Thyroid gland (tissue), 4 donors: ENCODE results near the gene IQGAP2. TPM values are rescaled to one million over a fixed set of nuclear protein-coding genes. Genes with fewer than 3 reads are reported as not detected.

Source experiments
- DNase-seq, 2 donors: peaks; one replicate each; pipeline ENCODE4 v3.0.0-alpha.2; 2019
- H3K27ac ChIP-seq, 3 donors: fragments of 200-600 bp; sonication (generic); 1 replicate in 2 of 3; 2 replicates in 1 of 3; pipeline ENCODE4 v1.5.1; 2016 to 2019; ENCODE audit warnings: mild to moderate bottlenecking in 1 of 3, moderate library complexity in 1 of 3
- H3K27me3 ChIP-seq: fragments of 200-600 bp; sonication (generic); one replicate; pipeline ENCODE4 v1.5.1; 2019
- H3K36me3 ChIP-seq, 2 donors: fragments of 200-600 bp; sonication (generic); one replicate each; pipeline ENCODE4 v1.5.1; 2016 to 2019
- H3K4me1 ChIP-seq, 2 donors: fragments of 200-600 bp; sonication (generic); one replicate each; pipeline ENCODE4 v1.5.1; 2017 to 2019
- H3K4me3 ChIP-seq, 3 donors: fragments of 200-600 bp; sonication (generic); replicated peaks in 1 of 3; 1 replicate in 2 of 3; 2 replicates in 1 of 3; pipeline ENCODE4 v1.5.1; 2016; ENCODE audit warnings: mild to moderate bottlenecking in 1 of 3
- H3K9me3 ChIP-seq: fragments of 200-600 bp; sonication (generic); one replicate; pipeline ENCODE4 v1.5.1; 2017
- CTCF ChIP-seq, 6 experiments: fragments of 200-600 bp in 3 of 6; fragments of 450-650 bp in 3 of 6; sonication (generic) in 3 of 6; IDR thresholded peaks; one replicate each; pipeline ENCODE4 v1.5.1; 2016 to 2019; ENCODE audit warnings: antibody characterized with exemption in 6 of 6, mild to moderate bottlenecking in 2 of 6, inconsistent platforms in 1 of 6, moderate library complexity in 1 of 6
- POLR2A ChIP-seq, 2 donors: fragments of 450-650 bp; IDR thresholded peaks; one replicate each; pipeline ENCODE4 v1.6.1; 2017; ENCODE audit warnings: antibody characterized with exemption in 2 of 2, mild to moderate bottlenecking in 2 of 2, moderate library complexity in 1 of 2
- WGBS, 2 donors: methylation state at CpG; one replicate each; pipeline ENCODE4 v1.1.5; 2017; 5-methylcytosine and 5-hydroxymethylcytosine counted together
- intact Hi-C: fragments of 100-400 bp; cut with DNase I; formaldehyde crosslinking; loops from one replicate; pipeline ENCODE4 v1.15.1; 2023
- total RNA-seq, 4 donors: library from RNA; depleted of rRNA; stranded (reverse); fragments of >200 nt; gene quantifications; one replicate each; pipeline ENCODE4 v1.2.3, GENCODE V29; 2016

The IQGAP2 gene
- total RNA-seq, 4 donors from 2014 or later = 55.1 to 85.5 (median 64.0) TPM

GRCh38 chr5:76716456-76717157, 313.5 kb downstream of the IQGAP2 start:
- intact Hi-C loops = loop anchor here (10.0 kb wide), 1 partner anchor 58 kb away; no protein-coding TSS in a partner anchor
- no peaks in the 10 kb centered on the region for H3K27me3 ChIP-seq
- H3K9me3 ChIP-seq = no peaks in the 10 kb centered on the region
- H3K36me3 ChIP-seq = no peaks in the 10 kb centered on the region
- 12 to 14% methylated on average over 22 to 25 of the region's 29 CpGs for WGBS, 2 donors
- no peak for DNase-seq
- peak overlapping the region in 2 of 3 donors; percentile 57 to 69 for H3K27ac ChIP-seq
- TF ChIP-seq CTCF (IDR thresholded peaks at IDR 0.05) = no peak
- no peak for TF ChIP-seq POLR2A (IDR thresholded peaks at IDR 0.05)
- peaks cover 6 to 9% of the 10 kb centered on the region in 2 donors for H3K4me1 ChIP-seq
- peak overlapping the region; percentile 66 to 80 (median 67) for H3K4me3 ChIP-seq

GRCh38 chr5:76717222-76718083, 314.4 kb downstream of the IQGAP2 start:
- TF ChIP-seq POLR2A (IDR thresholded peaks at IDR 0.05) = no peak
- no peak for TF ChIP-seq CTCF (IDR thresholded peaks at IDR 0.05)
- Histone ChIP-seq H3K27ac (peak overlapping the region in 1 of 3 donors; percentile 69), H3K4me1 (peaks cover 6 to 9% of the 10 kb centered on the region in 2 donors), H3K4me3 (peak overlapping the region in 1 of 3 donors; percentile 67), H3K36me3 (no peaks in the 10 kb centered on the region), H3K9me3 (no peaks in the 10 kb centered on the region), H3K27me3 (no peaks in the 10 kb centered on the region)
- 81 to 90% methylated on average over 11 of the region's 11 CpGs for WGBS, 2 donors
- intact Hi-C loops = loop anchor here (10.0 kb wide), 1 partner anchor 57 kb away; no protein-coding TSS in a partner anchor
- DNase-seq = no peak

GRCh38 chr5:76718381-76718832, 315.3 kb downstream of the IQGAP2 start:
- DNase-seq = no peak
- no peaks in the 10 kb centered on the region for H3K9me3 ChIP-seq
- 84 to 89% methylated on average over 5 of the region's 5 CpGs for WGBS, 2 donors
- no peak overlapping the region for H3K4me3 ChIP-seq
- H3K27ac ChIP-seq = no peak overlapping the region
- peaks cover 6 to 9% of the 10 kb centered on the region in 2 donors for H3K4me1 ChIP-seq
- no peaks in the 10 kb centered on the region for H3K36me3 ChIP-seq
- intact Hi-C loops = loop anchor here (10.0 kb wide), 1 partner anchor 56 kb away; no protein-coding TSS in a partner anchor
- TF ChIP-seq POLR2A (IDR thresholded peaks at IDR 0.05) (no peak), CTCF (IDR thresholded peaks at IDR 0.05) (no peak)
- H3K27me3 ChIP-seq = no peaks in the 10 kb centered on the region

GRCh38 chr5:76718880-76719279, 315.8 kb downstream of the IQGAP2 start:
- Histone ChIP-seq H3K27me3 (no peaks in the 10 kb centered on the region), H3K9me3 (no peaks in the 10 kb centered on the region), H3K4me3 (no peak overlapping the region), H3K27ac (no peak overlapping the region), H3K36me3 (no peaks in the 10 kb centered on the region), H3K4me1 (peaks cover 6 to 9% of the 10 kb centered on the region in 2 donors)
- TF ChIP-seq CTCF (IDR thresholded peaks at IDR 0.05) (no peak), POLR2A (IDR thresholded peaks at IDR 0.05) (no peak)
- intact Hi-C loops = loop anchor here (10.0 kb wide), 1 partner anchor 56 kb away; no protein-coding TSS in a partner anchor
- 89 to 94% methylated on average over 4 of the region's 4 CpGs for WGBS, 2 donors
- no peak for DNase-seq
